Measurements from ENCODE around the gene NECTIN1. TPM values are rescaled to one million over a fixed set of nuclear protein-coding genes. Genes with fewer than 3 reads are reported as not detected.

Gene NECTIN1
- total and polyA plus RNA-seq, 5 experiments from 2014 or later: 0.48 to 2.8 (median 1.7) TPM; not detected in 1

DNA sequence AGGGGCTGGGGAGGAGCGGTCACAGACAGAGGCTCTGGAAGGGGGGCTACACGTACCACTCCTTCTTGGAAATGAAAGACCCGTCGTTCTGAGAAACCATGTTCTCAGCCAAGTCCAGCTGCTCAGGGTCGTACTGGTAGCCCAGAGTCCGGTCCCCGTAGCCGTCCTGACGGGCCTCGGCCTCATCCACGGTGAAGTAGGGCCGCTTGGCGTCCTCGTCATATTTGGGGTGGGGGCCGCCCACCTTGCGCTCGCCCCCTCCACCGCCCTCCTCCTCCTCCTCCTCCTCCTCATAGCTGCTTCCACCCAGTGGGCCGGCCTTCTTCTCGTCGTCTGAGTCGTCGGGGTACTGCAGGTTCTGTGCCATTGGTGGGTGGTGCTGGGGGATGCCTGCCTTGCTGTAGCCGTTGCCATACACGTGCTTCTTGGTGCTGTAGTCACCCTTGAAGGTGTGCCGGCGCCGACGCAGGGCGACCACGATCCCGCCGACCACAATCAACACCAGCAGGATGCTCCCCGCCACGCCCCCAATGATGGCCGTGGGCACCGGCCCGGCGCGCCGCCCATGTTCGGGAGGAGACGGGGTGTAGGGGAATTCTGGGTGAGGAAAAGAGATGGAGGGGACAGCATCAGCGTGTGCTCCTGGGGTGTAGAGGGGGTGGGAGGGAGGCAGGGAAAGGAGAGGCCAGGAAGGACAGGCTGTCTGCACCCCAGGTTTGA lies 64.1 kb downstream of the NECTIN1 start:
- Mint-ChIP-seq H3K27ac (no peak overlapping the region), H3K27me3 (peaks cover 0 to 1% (median 0%) of the 10 kb centered on the region in 5 donors), H3K9me3 (no peaks in the 10 kb centered on the region), H3K36me3 (no peaks in the 10 kb centered on the region), H3K4me1 (no peaks in the 10 kb centered on the region), H3K4me3 (no peak overlapping the region)
- DNase-seq (no peak), ATAC-seq (no peak)
- POLR2A ChIA-PET: no interaction called here

DNA sequence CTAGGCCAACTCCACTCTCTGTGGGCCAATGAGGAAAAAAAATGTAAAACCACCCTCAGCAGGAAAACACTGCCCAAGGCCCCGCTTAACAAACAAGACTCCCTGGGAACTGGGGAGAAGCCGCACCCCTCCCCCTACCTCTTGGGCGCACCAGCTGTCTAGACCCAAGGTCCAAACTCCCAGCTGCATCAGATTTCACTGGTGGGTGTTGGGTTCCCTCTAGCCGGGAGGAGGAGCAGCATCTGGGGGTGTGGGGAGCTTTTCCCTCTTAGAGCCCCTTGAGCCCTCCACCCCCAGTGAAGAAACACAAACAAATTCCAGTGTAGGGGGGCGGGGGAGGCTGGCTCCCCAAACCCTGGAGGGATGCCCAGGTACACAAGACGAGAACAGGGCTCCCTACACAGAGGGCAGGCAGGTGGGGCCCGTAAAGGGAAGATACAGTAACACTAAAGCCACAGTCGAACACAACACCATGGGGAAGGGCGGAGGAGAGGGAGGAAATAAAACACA lies 64.9 kb downstream of the NECTIN1 start:
- no peaks in the 10 kb centered on the region for H3K9me3 Mint-ChIP-seq
- POLR2A ChIA-PET: no interaction called here
- no peak overlapping the region for H3K4me3 Mint-ChIP-seq
- peaks cover 0 to 1% (median 0%) of the 10 kb centered on the region in 5 donors for H3K27me3 Mint-ChIP-seq
- no peaks in the 10 kb centered on the region for H3K4me1 Mint-ChIP-seq
- ATAC-seq (no peak), DNase-seq (no peak)
- no peak overlapping the region for H3K27ac Mint-ChIP-seq
- no peaks in the 10 kb centered on the region for H3K36me3 Mint-ChIP-seq

DNA sequence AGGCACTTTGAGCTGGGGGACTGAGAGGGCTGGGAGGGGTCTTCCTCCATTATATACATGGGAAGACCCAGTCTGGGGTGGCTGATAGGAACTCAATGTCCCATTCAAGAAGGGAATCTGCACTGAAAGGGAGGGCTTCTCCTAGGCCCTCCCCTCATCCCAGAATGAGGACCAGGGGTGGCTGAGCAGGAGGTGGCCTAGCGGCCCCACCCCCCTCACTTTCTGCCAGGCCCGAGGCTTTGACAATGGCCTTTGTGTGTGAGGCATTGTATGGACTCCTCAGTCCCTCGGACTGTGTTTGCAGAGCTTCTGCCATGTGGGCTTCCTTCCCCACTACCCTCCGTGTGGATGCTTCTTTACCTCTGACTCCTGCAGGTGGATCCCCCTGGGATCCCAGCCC lies 65.7 kb downstream of the NECTIN1 start:
- POLR2A ChIA-PET: interaction anchor here (0.5 kb wide), 1 partner anchor 559 kb away, joined by 3 read pairs; no protein-coding TSS in a partner anchor
- Mint-ChIP-seq H3K9me3 (no peaks in the 10 kb centered on the region), H3K36me3 (no peaks in the 10 kb centered on the region), H3K27ac (peak overlapping the region in 1 of 10 donors; percentile 37), H3K27me3 (peaks cover 0 to 1% (median 0%) of the 10 kb centered on the region in 5 donors), H3K4me1 (no peaks in the 10 kb centered on the region), H3K4me3 (no peak overlapping the region)
- ATAC-seq (no peak), DNase-seq (no peak)

DNA sequence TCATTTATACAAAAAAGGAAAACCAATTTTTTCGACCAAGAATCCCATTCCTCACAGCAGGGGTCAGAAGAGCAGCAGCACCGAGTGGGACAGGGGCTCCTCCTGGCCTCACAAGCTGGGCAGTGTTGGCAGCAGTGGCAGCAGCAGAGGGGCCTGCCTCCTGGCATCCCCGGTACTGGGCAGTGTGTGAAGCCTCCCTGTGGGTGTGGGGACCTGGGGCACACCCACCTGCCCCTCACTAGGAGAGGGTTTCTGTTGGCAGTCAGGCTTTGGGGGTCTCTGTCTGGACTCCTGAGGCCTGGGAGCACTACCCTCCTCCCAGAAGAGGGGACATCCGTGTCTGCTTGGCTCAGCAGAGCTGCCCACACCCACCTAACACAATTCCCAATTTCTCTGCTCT lies 67.8 kb downstream of the NECTIN1 start:
- no peak overlapping the region for H3K27ac Mint-ChIP-seq
- no peak for DNase-seq
- ATAC-seq: no peak
- H3K27me3 Mint-ChIP-seq: peaks cover 0 to 1% (median 0%) of the 10 kb centered on the region in 5 donors
- no peaks in the 10 kb centered on the region for H3K9me3 Mint-ChIP-seq
- POLR2A ChIA-PET: no interaction called here
- H3K4me1 Mint-ChIP-seq: no peaks in the 10 kb centered on the region
- no peaks in the 10 kb centered on the region for H3K36me3 Mint-ChIP-seq
- no peak overlapping the region for H3K4me3 Mint-ChIP-seq

DNA sequence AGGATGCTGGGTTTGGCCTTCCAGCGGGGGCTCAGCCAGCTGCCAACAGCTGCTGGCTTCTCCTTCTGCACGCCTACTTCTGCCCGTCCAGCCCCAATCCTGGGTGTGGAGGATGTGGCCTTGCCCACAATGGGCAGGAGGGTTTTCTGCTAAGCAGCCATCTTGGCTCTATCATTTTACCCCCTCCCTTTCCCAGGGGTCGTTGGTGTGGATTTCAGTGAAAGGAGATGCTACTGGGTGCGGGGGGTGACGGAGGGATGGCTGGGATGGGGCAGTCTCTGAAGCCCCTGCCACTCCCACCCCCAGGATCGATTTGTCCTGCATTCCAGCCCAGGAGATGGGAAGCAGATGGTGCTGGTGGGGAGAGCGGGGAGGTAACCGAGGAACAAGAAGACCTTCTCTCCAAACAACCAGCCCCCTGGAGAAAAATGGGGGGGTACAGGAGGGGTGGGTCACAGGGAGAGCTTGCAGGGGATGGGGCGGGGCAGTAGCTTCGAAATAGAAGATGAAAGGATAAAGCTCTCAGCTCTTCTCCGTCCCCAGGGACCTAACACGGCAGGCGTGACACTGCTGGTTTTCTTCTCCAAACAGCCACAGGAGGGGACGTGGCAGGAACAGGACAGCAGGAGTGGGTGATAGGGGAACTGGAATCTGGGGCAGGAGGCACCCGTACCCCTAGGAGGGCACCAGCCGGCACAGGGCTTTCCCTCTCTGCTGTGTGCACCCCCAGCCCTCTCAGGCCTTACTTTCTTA lies 68.9 kb downstream of the NECTIN1 start:
- no peak overlapping the region for H3K4me3 Mint-ChIP-seq
- peaks cover 0 to 4% (median 0%) of the 10 kb centered on the region in 5 donors for H3K27me3 Mint-ChIP-seq

DNA sequence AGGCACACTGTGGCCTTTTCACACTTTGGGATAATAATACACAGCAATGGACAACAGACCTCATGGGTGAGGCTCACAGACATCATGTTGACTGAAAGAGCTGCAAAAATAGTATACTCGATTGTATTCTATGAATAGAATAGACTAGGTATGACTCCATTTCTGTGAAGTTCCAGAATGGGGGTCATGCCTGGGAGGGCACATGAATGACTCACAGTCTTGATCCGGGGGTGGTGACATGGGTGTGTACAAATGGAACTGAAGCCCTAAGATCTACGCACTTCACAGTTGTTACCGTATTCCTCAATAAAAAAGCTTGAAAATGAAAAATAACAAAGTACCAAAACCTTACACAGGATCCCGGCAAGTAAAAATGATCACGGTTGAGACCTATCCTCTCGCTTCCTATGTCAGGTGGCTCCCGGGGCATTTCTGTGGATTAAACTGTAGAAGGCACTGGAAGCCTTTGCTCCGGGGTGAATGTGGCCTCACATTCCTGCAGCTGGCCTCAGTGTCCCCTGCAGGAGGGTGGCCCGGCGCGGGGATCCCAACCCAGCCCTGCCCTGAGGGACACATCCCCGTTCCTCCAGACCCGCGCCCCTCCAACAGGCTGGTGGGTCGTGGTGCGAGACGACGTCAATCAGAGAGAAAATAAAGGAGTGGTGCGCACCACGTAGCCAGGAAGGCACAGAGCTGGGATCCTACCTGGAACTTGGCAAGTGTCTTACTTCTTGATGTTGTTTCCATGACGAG lies 75.9 kb downstream of the NECTIN1 start:
- Mint-ChIP-seq H3K4me3 (no peak overlapping the region), H3K9me3 (no peaks in the 10 kb centered on the region), H3K36me3 (no peaks in the 10 kb centered on the region), H3K27me3 (peaks cover 4 to 25% (median 11%) of the 10 kb centered on the region in 5 donors), H3K4me1 (no peaks in the 10 kb centered on the region), H3K27ac (no peak overlapping the region)
- DNase-seq (no peak), ATAC-seq (no peak)
- POLR2A ChIA-PET: no interaction called here

More for the DNA sequence above, 68.9 kb downstream of the NECTIN1 start:
- H3K36me3 Mint-ChIP-seq: no peaks in the 10 kb centered on the region
- POLR2A ChIA-PET: no interaction called here
- no peaks in the 10 kb centered on the region for H3K9me3 Mint-ChIP-seq
- H3K27ac Mint-ChIP-seq: no peak overlapping the region
- no peak for DNase-seq
- ATAC-seq: no peak
- H3K4me1 Mint-ChIP-seq: no peaks in the 10 kb centered on the region

DNA sequence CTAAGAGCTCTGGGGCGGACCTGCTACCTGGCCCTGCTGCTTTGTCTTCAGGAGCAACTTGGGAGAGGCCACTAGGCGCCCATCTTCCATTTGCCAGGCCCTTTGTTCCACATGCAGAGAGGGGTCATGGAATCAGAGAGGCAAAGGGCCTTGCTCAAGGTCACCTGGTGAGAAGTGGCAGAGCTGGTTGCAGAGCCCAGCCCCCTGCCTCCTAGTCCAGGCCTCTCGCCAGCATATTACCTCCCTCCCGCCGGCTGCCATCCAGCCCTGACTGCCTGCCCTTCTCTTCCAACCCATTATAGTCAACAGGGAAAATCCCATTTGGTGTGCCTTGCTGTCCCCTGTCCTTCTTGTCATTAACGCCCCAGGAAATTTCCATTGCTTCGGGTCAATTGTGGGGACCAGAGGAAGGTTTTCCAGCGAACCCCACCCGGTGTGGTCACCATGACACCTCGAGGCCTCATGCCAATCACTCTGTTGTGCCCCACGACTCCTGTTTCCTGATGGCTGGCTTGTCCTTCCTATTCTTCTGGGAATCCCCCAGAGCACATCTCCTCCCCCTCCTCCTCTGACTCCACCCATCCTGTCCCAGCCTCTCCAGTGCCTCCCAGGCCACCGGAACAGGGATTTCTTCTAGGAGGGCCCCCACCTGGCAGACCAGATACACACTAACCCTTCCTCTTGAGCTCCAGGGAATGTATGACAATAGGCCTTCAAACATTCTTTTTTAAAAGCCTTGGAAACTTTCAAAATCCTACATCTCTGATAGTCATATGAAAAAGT lies 77.0 kb downstream of the NECTIN1 start:
- POLR2A ChIA-PET: no interaction called here
- no peak for ATAC-seq

DNA sequence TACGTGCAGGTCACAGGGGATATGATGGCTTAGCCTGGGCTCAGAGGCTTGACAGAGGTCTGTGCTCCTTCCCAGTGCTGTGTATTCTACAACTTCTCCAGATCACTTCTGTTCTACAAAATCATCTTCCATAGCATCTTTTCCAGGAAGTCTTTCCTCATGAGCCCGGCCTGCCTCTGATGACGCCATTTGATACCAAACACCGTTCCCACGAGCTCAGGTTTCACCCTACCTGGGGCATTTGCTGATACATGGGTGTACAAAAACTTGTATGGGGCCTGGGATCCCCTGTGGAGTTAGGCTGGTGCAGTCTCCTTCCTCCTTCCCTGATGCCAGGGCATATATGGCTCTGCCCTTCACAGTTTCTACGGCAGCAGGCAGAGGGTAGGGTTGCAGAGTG lies 78.7 kb downstream of the NECTIN1 start:
- no peak overlapping the region for H3K4me3 Mint-ChIP-seq
- POLR2A ChIA-PET: no interaction called here
- H3K9me3 Mint-ChIP-seq: no peaks in the 10 kb centered on the region
- H3K4me1 Mint-ChIP-seq: no peaks in the 10 kb centered on the region
- ATAC-seq (no peak), DNase-seq (no peak)
- no peaks in the 10 kb centered on the region for H3K36me3 Mint-ChIP-seq
- no peak overlapping the region for H3K27ac Mint-ChIP-seq
- H3K27me3 Mint-ChIP-seq: peaks cover 4 to 34% (median 11%) of the 10 kb centered on the region in 5 donors

More for the DNA sequence above, 77.0 kb downstream of the NECTIN1 start:
- Mint-ChIP-seq H3K27me3 (peaks cover 4 to 25% (median 11%) of the 10 kb centered on the region in 5 donors), H3K9me3 (no peaks in the 10 kb centered on the region), H3K36me3 (no peaks in the 10 kb centered on the region), H3K4me1 (no peaks in the 10 kb centered on the region), H3K4me3 (no peak overlapping the region), H3K27ac (peak overlapping the region in 1 of 10 donors; percentile 68)
- no peak for DNase-seq

DNA sequence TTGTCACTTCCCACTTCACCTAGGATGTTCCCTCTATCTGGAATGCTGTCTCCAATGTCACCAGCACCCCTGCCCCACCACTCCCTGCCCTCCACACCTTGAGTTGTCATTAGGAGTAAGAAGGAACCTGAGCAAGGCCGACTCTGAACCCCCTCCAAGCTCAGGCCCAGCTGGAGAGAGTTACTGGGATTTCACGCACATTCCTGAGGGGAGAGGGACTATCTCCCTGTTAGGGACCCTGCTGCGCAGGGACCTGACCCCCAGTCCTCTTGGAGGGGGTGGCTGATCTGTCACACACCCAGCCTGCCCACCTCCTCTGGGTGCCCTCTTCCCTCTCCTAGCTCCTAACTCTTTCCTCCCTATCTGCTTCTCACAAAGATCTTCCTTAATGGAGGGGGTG lies 81.7 kb downstream of the NECTIN1 start:
- H3K36me3 Mint-ChIP-seq: no peaks in the 10 kb centered on the region
- H3K27me3 Mint-ChIP-seq: peaks cover under 1 to 26% (median 8%) of the 10 kb centered on the region in 5 donors
- POLR2A ChIA-PET: no interaction called here
- H3K4me1 Mint-ChIP-seq: no peaks in the 10 kb centered on the region
- DNase-seq (no peak), ATAC-seq (no peak)
- H3K4me3 Mint-ChIP-seq: no peak overlapping the region
- no peaks in the 10 kb centered on the region for H3K9me3 Mint-ChIP-seq
- H3K27ac Mint-ChIP-seq: no peak overlapping the region

DNA sequence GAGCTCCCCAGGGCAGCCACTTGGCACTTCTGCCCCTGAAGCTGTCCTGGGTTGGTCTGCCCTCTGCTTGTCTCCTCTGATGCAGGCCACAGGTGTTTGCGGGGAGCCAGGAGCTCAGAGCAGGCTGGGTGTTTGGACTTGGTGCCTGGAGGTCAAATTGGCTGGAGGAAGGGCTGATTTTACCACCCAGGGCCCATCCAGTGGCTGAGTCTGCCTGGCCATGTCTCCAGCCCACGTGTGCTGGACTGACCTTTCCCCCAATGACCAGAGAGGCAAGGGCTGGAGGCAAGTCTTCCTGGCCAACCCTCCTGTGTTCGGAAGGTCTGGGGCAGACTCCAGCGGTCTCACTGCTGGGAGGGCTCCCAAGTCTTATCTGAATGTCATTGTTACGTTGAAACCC lies 84.0 kb downstream of the NECTIN1 start:
- DNase-seq: no peak
- H3K9me3 Mint-ChIP-seq: no peaks in the 10 kb centered on the region
- no peaks in the 10 kb centered on the region for H3K36me3 Mint-ChIP-seq
- peaks cover 0 to 16% (median 5%) of the 10 kb centered on the region in 5 donors for H3K27me3 Mint-ChIP-seq
- H3K4me3 Mint-ChIP-seq: peak overlapping the region in 1 of 10 donors; percentile 63
- no peak for ATAC-seq
- H3K27ac Mint-ChIP-seq: no peak overlapping the region
- peaks cover 0 to 5% (median 0%) of the 10 kb centered on the region in 4 donors for H3K4me1 Mint-ChIP-seq
- POLR2A ChIA-PET: no interaction called here

DNA sequence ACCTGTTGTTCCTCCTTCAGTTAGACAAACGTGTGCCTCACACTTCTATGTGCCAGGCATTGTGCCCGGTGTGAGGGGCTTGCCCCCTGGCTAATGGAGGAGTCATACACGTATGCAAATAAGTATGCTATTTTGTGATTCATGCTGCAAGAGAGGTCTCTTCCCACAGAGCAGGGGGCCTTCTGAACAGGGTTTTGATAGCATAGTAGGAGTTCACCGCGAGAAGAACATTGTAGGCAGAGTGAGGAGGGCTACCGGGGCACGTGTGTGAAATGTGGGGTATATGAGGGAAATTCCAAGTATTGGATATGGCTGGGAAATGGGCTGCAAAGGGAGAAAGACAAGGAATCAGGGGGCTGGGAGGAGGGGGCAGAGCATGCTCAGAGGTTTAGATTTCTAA lies 84.5 kb downstream of the NECTIN1 start:
- Mint-ChIP-seq H3K27ac (no peak overlapping the region), H3K4me1 (peaks cover 0 to 5% (median 0%) of the 10 kb centered on the region in 4 donors), H3K4me3 (no peak overlapping the region), H3K9me3 (no peaks in the 10 kb centered on the region), H3K36me3 (no peaks in the 10 kb centered on the region), H3K27me3 (peaks cover 0 to 11% (median 5%) of the 10 kb centered on the region in 5 donors)
- ATAC-seq (no peak), DNase-seq (no peak)
- POLR2A ChIA-PET: no interaction called here

DNA sequence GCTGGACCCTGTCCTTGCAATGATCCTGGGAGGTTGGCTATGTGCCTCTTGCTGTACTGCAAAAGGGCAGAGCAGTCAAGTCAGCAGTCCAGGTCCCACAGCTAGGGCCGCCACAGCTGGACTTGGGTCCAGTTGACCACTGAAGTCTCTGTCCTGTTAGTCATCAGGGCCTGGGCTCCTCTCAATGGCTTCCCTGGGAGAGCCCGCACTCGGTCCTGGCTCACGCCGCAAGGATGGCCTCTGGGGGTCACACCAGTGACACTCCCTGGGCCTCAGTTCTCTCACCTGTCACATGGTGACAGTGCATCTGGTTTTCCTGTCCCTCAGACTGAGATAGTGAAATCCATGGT lies 85.1 kb downstream of the NECTIN1 start:
- DNase-seq (no peak), ATAC-seq (no peak)
- H3K9me3 Mint-ChIP-seq: no peaks in the 10 kb centered on the region
- H3K36me3 Mint-ChIP-seq: no peaks in the 10 kb centered on the region
- H3K4me3 Mint-ChIP-seq: no peak overlapping the region
- H3K27me3 Mint-ChIP-seq: peaks cover 0 to 9% (median 7%) of the 10 kb centered on the region in 5 donors
- H3K4me1 Mint-ChIP-seq: peaks cover 0 to 5% (median 0%) of the 10 kb centered on the region in 4 donors
- no peak overlapping the region for H3K27ac Mint-ChIP-seq
- POLR2A ChIA-PET: no interaction called here

All from naive thymus-derived CD8-positive, alpha-beta T cell (primary cell).